GM20000 (cell line): ENCODE measurements around the gene VEGFA.
A peak's percentile ranks its signal among the peaks of the same experiment; 100 is the strongest.

Experiments
- DNase-seq: peaks from one replicate; pipeline ENCODE4 v3.0.0; 2012; ENCODE audit warnings: low spot score
- TF ChIP-seq, protein P1 (sequence below): IDR thresholded peaks from 2 replicates; pipeline ENCODE4 v1.5.1; 2012; ENCODE audit warnings: mild to moderate bottlenecking, control low read depth; ENCODE audit errors: extremely low read depth, missing control alignments

The VEGFA gene

DNA sequence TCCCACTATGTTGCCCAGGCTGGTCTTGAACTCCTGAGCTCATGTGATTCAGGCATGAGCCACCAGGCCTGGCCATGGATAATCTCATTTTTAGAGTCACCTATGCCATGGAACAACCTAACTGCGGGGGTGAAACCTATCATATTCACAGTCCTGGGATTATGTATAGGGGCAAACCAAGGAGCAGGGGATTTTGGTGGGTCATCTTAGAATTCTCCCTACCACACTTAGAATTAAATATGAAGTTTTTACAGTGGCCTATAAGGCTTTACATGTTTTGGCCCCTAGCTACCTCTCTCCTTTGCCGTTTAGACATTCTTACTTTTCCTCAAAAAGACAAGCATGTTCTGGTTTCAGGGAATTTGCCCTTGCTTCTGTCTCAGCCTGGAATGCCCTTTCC is 20.6 kb upstream of the VEGFA start:
- TF ChIP-seq, protein P1, sequence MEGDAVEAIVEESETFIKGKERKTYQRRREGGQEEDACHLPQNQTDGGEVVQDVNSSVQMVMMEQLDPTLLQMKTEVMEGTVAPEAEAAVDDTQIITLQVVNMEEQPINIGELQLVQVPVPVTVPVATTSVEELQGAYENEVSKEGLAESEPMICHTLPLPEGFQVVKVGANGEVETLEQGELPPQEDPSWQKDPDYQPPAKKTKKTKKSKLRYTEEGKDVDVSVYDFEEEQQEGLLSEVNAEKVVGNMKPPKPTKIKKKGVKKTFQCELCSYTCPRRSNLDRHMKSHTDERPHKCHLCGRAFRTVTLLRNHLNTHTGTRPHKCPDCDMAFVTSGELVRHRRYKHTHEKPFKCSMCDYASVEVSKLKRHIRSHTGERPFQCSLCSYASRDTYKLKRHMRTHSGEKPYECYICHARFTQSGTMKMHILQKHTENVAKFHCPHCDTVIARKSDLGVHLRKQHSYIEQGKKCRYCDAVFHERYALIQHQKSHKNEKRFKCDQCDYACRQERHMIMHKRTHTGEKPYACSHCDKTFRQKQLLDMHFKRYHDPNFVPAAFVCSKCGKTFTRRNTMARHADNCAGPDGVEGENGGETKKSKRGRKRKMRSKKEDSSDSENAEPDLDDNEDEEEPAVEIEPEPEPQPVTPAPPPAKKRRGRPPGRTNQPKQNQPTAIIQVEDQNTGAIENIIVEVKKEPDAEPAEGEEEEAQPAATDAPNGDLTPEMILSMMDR = no peak
- no peak for DNase-seq

DNA sequence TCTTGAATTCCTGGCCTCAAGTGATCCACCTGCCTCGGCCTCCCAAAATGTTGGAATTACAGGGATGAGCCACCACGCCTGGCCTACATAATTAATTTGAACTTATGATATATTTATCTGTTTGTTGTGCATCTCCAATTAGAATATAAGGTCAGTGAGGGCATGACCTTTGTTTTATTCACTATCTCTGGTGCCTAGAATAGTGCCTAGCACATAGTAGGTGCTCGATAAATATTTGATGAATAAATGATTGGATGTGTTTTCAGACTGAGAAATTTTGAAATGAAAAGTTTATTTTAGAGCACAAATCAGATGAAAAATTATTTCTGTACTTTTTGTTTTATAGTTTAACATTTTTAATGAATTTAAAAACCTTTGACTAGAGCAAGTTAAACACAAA is 19.4 kb upstream of the VEGFA start:
- DNase-seq = no peak
- TF ChIP-seq, protein P1 = no peak

DNA sequence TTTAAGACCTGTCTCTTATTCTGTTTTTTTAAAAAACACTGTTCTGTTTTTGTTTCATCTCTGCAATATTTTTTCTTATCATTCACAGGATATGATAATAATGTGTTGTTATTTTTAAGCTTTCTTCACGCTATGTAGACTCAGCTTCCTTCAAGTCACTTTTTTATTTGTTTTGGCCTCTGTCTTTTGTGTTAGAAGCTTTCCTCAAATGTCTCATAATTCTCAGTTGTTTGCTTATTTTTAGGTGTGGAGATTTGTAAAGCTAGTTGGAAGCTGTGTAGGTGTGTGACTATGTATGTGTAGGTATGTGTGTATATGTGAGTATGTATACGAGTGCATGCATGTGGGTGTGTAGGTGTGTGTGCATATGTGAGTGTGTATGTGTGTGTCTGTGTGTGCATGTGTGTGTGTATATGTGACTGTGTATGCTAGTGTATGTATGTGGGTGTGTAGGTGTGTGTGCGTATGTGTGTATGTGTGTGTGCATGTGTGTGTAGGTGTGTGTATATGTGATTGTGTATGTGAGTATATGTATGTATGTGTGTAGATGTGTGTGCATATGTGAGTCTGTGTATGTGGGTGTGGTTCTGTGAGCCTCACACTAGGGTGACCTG is 16.3 kb upstream of the VEGFA start:
- DNase-seq = no peak
- TF ChIP-seq, protein P1 = no peak

- TF ChIP-seq, protein P1 = no peak
- DNase-seq = no peak
These were observed 11.9 kb upstream of the VEGFA start for GRCh38 chr6:43757966-43758616.

DNA sequence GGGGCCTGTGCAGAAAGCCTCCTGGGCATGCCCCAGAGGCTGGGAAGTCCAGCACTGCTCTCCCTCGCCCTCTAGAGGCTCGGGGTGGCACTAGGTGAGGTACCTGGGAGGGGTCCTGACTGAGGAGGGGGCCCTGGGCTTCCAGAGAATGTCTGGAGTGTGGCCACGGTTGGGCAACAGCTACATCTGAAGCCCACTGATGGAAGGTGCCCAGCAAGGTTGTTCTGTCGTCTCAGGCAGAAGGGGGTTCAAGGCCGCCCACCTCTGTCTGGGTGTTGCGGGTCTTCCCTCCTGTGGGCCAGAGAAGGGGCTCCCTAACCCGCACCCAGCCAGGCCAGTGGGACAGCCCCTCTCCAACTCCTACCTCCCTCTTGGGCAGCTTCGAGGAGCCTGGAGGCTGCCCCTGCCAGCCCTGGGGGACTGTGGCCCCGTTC is 11.4 kb upstream of the VEGFA start:
- peak; percentile 64 for DNase-seq

GRCh38 chr6:43759136-43759906 is 10.7 kb upstream of the VEGFA start:
- TF ChIP-seq, protein P1 = no peak
- DNase-seq = no peak

More for the DNA sequence above, 11.4 kb upstream of the VEGFA start:
- TF ChIP-seq, protein P1 = peak; percentile 55

DNA sequence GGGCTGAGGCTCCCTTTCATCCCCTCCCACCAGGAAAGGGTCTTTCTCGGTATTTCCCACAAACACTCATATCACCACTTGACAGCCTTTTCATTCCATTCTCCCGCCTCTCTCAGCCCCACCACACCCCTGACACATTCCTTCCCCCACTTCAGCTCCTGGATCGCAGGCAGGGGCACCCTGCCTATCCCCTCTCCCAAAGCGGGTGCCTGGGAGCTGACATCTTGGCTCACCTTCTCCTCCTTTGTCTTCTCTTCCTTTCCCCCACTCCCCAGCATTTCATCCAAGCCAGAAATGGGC is 10.2 kb upstream of the VEGFA start:
- TF ChIP-seq, protein P1 = no peak
- no peak for DNase-seq
